Measurements from ENCODE around the gene GALNT17. TPM values are rescaled to one million over a fixed set of nuclear protein-coding genes. Genes with fewer than 3 reads are reported as not detected.

Gene GALNT17
- total RNA-seq, 1 experiment from 2014 or later = not detected

- no peaks in the 10 kb centered on the region for H3K36me3 Mint-ChIP-seq (ENCODE audit: insufficient read depth, unreplicated experiment)
- no peaks in the 10 kb centered on the region for H3K4me1 Mint-ChIP-seq (ENCODE audit: insufficient read depth, unreplicated experiment)
- CTCF ChIA-PET = interaction anchor here (0.7 kb wide), 1 partner anchor 20 kb away, joined by 4 read pairs; no protein-coding TSS in a partner anchor
- TF ChIP-seq CTCF (IDR thresholded peaks at IDR 0.05; ENCODE audit: unreplicated experiment) = no peak
- H3K4me3 Mint-ChIP-seq (ENCODE audit: unreplicated experiment) = no peak overlapping the region
- no peaks in the 10 kb centered on the region for H3K27me3 Mint-ChIP-seq (ENCODE audit: insufficient read depth, unreplicated experiment)
- H3K27ac Mint-ChIP-seq (ENCODE audit: low read depth, unreplicated experiment) = no peak overlapping the region
- intact Hi-C loops (cut with micrococcal nuclease) = no loop called here
- DNase-seq (ENCODE audit: unreplicated experiment) = no peak
- no TSS peak for BruUV-seq (replicated peaks)
- H3K9me3 Mint-ChIP-seq (ENCODE audit: unreplicated experiment) = peaks cover 8% of the 10 kb centered on the region
- POLR2A ChIA-PET = no interaction called here
These were observed 154.4 kb downstream of the GALNT17 start for GRCh38 chr7:71286336-71286735.

GRCh38 chr7:71286924-71287323, 155.0 kb downstream of the GALNT17 start:
- intact Hi-C loops (cut with micrococcal nuclease) = no loop called here
- ChIA-PET POLR2A (no interaction called here), CTCF (no interaction called here)
- no peak for TF ChIP-seq CTCF (IDR thresholded peaks at IDR 0.05; ENCODE audit: unreplicated experiment)
- DNase-seq (ENCODE audit: unreplicated experiment) = no peak
- Mint-ChIP-seq H3K36me3 (ENCODE audit: insufficient read depth, unreplicated experiment) (no peaks in the 10 kb centered on the region), H3K4me3 (ENCODE audit: unreplicated experiment) (no peak overlapping the region), H3K9me3 (ENCODE audit: unreplicated experiment) (peaks cover 8% of the 10 kb centered on the region), H3K4me1 (ENCODE audit: insufficient read depth, unreplicated experiment) (no peaks in the 10 kb centered on the region), H3K27ac (ENCODE audit: low read depth, unreplicated experiment) (no peak overlapping the region), H3K27me3 (ENCODE audit: insufficient read depth, unreplicated experiment) (no peaks in the 10 kb centered on the region)
- no TSS peak for BruUV-seq (replicated peaks)

GRCh38 chr7:71290452-71290851, 158.5 kb downstream of the GALNT17 start:
- no peak for DNase-seq (ENCODE audit: unreplicated experiment)
- Mint-ChIP-seq H3K27me3 (ENCODE audit: insufficient read depth, unreplicated experiment) (no peaks in the 10 kb centered on the region), H3K4me1 (ENCODE audit: insufficient read depth, unreplicated experiment) (no peaks in the 10 kb centered on the region), H3K9me3 (ENCODE audit: unreplicated experiment) (peaks cover 20% of the 10 kb centered on the region), H3K27ac (ENCODE audit: low read depth, unreplicated experiment) (no peak overlapping the region), H3K36me3 (ENCODE audit: insufficient read depth, unreplicated experiment) (no peaks in the 10 kb centered on the region), H3K4me3 (ENCODE audit: unreplicated experiment) (no peak overlapping the region)
- ChIA-PET CTCF (no interaction called here), POLR2A (no interaction called here)
- intact Hi-C loops (cut with micrococcal nuclease) = no loop called here
- no peak for TF ChIP-seq CTCF (IDR thresholded peaks at IDR 0.05; ENCODE audit: unreplicated experiment)
- BruUV-seq (replicated peaks) = no TSS peak

- intact Hi-C loops (cut with micrococcal nuclease) = no loop called here
- ChIA-PET POLR2A (no interaction called here), CTCF (no interaction called here)
- Mint-ChIP-seq H3K9me3 (ENCODE audit: unreplicated experiment) (peaks cover 19% of the 10 kb centered on the region), H3K36me3 (ENCODE audit: insufficient read depth, unreplicated experiment) (no peaks in the 10 kb centered on the region), H3K27ac (ENCODE audit: low read depth, unreplicated experiment) (no peak overlapping the region), H3K27me3 (ENCODE audit: insufficient read depth, unreplicated experiment) (no peaks in the 10 kb centered on the region), H3K4me1 (ENCODE audit: insufficient read depth, unreplicated experiment) (no peaks in the 10 kb centered on the region), H3K4me3 (ENCODE audit: unreplicated experiment) (no peak overlapping the region)
- BruUV-seq (replicated peaks) = no TSS peak
- DNase-seq (ENCODE audit: unreplicated experiment) = no peak
- no peak for TF ChIP-seq CTCF (IDR thresholded peaks at IDR 0.05; ENCODE audit: unreplicated experiment)
These were observed 166.4 kb downstream of the GALNT17 start for GRCh38 chr7:71298378-71298777.

All from MCF 10A (cell line).